Peyer's patch (tissue), 4 donors: ENCODE measurements around the gene COL23A1. TPM values are rescaled to one million over a fixed set of nuclear protein-coding genes. Genes with fewer than 3 reads are reported as not detected.

Experiments
- DNase-seq, 3 donors: peaks; one replicate each; pipeline ENCODE4 v3.0.0-alpha.2; 2017 to 2019
- H3K27ac ChIP-seq, 4 donors: fragments of 200-600 bp; sonication (generic); one replicate each; pipeline ENCODE4 v1.5.1; 2016 to 2019
- H3K27me3 ChIP-seq, 2 donors: fragments of 200-600 bp; sonication (generic); one replicate each; pipeline ENCODE4 v1.5.1; 2019
- H3K36me3 ChIP-seq, 3 donors: fragments of 200-600 bp; sonication (generic); one replicate each; pipeline ENCODE4 v1.5.1; 2016 to 2019
- H3K4me1 ChIP-seq, 4 donors: fragments of 200-600 bp; sonication (generic); one replicate each; pipeline ENCODE4 v1.5.1; 2016 to 2019
- H3K4me3 ChIP-seq, 4 donors: fragments of 200-600 bp; sonication (generic); 1 replicate in 3 of 4; 2 replicates in 1 of 4; pipeline ENCODE4 v1.5.1; 2016 to 2019; ENCODE audit warnings: mild to moderate bottlenecking in 1 of 4
- H3K9me3 ChIP-seq, 4 donors: fragments of 200-600 bp; sonication (generic); one replicate each; pipeline ENCODE4 v1.5.1; 2016 to 2019; ENCODE audit warnings: mild to moderate bottlenecking in 1 of 4
- POLR2A ChIP-seq, 2 donors: fragments of 450-650 bp; IDR thresholded peaks; one replicate each; pipeline ENCODE4 v1.5.1; 2017; ENCODE audit warnings: antibody characterized with exemption in 2 of 2, mild to moderate bottlenecking in 2 of 2, moderate library complexity in 2 of 2
- total RNA-seq, 4 donors: library from RNA; depleted of rRNA; stranded (reverse); fragments of >200 nt; gene quantifications; one replicate each; pipeline ENCODE4 v1.1.0, GENCODE V29; 2016
- TF ChIP-seq, protein P1 (sequence below), 6 experiments: fragments of 450-650 bp in 4 of 6; fragments of 200-600 bp in 2 of 6; sonication (generic) in 1 of 6; IDR thresholded peaks; one replicate each; pipeline ENCODE4 v1.5.1; 2017 to 2019; ENCODE audit warnings: antibody characterized with exemption in 6 of 6, mild to moderate bottlenecking in 3 of 6, moderate library complexity in 1 of 6

The COL23A1 gene
- total RNA-seq, 4 donors from 2014 or later = 0.57 to 5.8 (median 1.2) TPM; not detected in 1

DNA sequence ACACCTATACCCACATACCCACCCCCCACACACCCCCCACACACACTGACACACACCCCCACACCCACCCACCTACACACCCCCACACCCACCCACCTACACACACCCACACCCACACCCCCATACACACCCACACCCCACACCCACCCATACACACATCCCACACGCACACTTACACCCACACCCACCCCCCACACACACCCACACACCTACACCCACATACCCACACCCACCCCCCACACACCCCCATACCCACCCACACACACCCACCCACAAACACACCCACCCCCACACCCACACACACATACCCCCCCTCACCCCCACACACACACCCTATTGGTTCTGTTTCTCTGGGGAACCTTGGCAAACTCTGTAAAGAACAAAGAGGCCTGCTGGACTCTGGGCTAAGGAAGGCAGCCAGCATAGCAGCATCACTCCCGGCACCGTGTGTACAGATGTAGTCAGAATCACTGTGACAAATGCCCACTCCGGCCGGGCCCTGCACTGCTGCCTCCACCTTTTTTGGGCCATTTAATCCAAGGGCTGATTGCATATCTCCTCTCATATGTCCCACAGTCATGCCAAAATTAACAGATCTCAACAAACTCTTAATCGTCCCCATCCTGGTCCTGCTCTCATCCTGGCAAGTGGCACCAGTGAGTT, 42.3 kb downstream of the COL23A1 start:
- no peaks in the 10 kb centered on the region for H3K27me3 ChIP-seq
- no peak for TF ChIP-seq POLR2A (IDR thresholded peaks at IDR 0.05)
- TF ChIP-seq, protein P1, sequence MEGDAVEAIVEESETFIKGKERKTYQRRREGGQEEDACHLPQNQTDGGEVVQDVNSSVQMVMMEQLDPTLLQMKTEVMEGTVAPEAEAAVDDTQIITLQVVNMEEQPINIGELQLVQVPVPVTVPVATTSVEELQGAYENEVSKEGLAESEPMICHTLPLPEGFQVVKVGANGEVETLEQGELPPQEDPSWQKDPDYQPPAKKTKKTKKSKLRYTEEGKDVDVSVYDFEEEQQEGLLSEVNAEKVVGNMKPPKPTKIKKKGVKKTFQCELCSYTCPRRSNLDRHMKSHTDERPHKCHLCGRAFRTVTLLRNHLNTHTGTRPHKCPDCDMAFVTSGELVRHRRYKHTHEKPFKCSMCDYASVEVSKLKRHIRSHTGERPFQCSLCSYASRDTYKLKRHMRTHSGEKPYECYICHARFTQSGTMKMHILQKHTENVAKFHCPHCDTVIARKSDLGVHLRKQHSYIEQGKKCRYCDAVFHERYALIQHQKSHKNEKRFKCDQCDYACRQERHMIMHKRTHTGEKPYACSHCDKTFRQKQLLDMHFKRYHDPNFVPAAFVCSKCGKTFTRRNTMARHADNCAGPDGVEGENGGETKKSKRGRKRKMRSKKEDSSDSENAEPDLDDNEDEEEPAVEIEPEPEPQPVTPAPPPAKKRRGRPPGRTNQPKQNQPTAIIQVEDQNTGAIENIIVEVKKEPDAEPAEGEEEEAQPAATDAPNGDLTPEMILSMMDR (IDR thresholded peaks at IDR 0.05) = no peak
- DNase-seq = no peak
- H3K9me3 ChIP-seq = no peaks in the 10 kb centered on the region
- no peak overlapping the region for H3K4me3 ChIP-seq
- H3K36me3 ChIP-seq = no peaks in the 10 kb centered on the region
- no peak overlapping the region for H3K27ac ChIP-seq
- H3K4me1 ChIP-seq = no peaks in the 10 kb centered on the region

DNA sequence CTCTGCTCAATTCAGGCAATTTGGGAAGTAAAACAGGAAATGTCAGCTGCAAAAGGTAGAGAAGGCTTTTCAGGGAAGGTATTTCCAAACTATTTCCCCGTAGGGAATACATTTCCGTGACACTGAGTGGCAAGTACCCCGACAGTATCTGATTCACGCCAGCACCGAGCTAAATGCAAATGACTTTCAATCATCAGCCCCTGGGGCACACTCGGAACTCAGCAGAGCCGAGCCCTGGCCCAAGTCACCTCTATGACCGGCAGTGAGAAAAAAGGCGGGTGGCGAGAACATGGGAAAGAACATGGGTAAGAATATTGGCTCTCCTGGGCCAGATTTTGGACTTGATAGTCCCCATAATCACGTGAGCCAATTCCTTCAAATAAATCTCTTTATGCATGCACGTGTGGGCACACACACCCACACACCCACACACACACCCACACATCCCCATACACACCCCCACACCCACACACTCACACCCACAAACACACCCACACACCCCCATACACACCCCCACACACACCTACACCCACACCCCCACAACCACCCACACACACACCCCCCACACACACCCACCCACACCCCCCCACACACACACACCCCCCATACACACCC, 43.0 kb downstream of the COL23A1 start:
- H3K4me1 ChIP-seq = no peaks in the 10 kb centered on the region
- H3K36me3 ChIP-seq = no peaks in the 10 kb centered on the region
- TF ChIP-seq POLR2A (IDR thresholded peaks at IDR 0.05) = no peak
- TF ChIP-seq, protein P1 (IDR thresholded peaks at IDR 0.05) = no peak
- H3K27me3 ChIP-seq = no peaks in the 10 kb centered on the region
- no peak overlapping the region for H3K4me3 ChIP-seq
- no peak for DNase-seq
- no peaks in the 10 kb centered on the region for H3K9me3 ChIP-seq
- H3K27ac ChIP-seq = no peak overlapping the region

GRCh38 chr5:178546675-178547033, 43.5 kb downstream of the COL23A1 start:
- H3K9me3 ChIP-seq = no peaks in the 10 kb centered on the region
- no peak for TF ChIP-seq POLR2A (IDR thresholded peaks at IDR 0.05)
- TF ChIP-seq, protein P1 (IDR thresholded peaks at IDR 0.05) = no peak
- DNase-seq = no peak
- H3K36me3 ChIP-seq = no peaks in the 10 kb centered on the region
- H3K4me3 ChIP-seq = no peak overlapping the region
- H3K27me3 ChIP-seq = no peaks in the 10 kb centered on the region
- no peak overlapping the region for H3K27ac ChIP-seq
- no peaks in the 10 kb centered on the region for H3K4me1 ChIP-seq

DNA sequence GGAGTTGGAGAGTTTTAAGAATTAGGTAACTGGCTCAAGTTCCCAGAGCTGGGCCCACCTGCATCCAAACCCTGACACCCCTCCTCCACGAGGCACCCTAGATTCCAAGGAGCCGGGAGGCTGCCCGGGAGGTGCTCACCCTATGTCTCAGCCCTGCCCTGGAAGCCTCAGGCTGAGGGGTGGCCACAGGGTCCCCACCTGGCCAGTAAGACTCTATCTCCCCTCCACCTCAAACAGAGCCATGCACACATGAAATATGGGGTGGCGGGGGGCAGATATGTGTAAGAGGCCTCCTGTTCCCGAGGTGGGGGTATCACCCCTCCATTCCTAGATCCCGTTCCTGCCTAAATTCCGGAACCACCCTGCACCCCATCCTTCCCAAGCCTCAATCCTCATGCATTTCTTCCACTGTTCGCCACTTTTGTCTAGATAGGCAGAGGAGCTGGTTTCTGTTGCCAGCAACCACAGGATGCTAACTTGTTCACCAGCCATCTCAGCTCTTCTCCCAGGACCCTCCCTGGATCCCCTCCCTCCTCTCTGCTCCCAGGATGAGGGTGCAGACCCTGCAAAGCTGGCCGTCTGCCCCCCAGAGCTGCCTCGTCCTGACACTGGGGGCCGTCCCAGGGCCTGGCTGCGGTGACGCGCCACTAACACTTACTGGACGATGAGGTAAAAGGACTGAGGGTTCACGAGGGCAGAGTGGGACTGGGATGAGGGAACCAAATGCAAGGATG, 44.1 kb downstream of the COL23A1 start:
- H3K4me3 ChIP-seq = no peak overlapping the region
- no peaks in the 10 kb centered on the region for H3K4me1 ChIP-seq
- no peaks in the 10 kb centered on the region for H3K27me3 ChIP-seq
- H3K27ac ChIP-seq = no peak overlapping the region
- no peaks in the 10 kb centered on the region for H3K36me3 ChIP-seq
- DNase-seq = no peak
- H3K9me3 ChIP-seq = no peaks in the 10 kb centered on the region
- TF ChIP-seq, protein P1 (IDR thresholded peaks at IDR 0.05) = no peak
- no peak for TF ChIP-seq POLR2A (IDR thresholded peaks at IDR 0.05)

- H3K9me3 ChIP-seq = no peaks in the 10 kb centered on the region
Observed at GRCh38 chr5:178545176-178545575, 45.0 kb downstream of the COL23A1 start.

More at GRCh38 chr5:178545176-178545575, 45.0 kb downstream of the COL23A1 start:
- no peak overlapping the region for H3K4me3 ChIP-seq
- H3K4me1 ChIP-seq = no peaks in the 10 kb centered on the region
- TF ChIP-seq, protein P1 (IDR thresholded peaks at IDR 0.05) = no peak
- TF ChIP-seq POLR2A (IDR thresholded peaks at IDR 0.05) = no peak
- no peak overlapping the region for H3K27ac ChIP-seq
- no peaks in the 10 kb centered on the region for H3K36me3 ChIP-seq
- DNase-seq = no peak
- H3K27me3 ChIP-seq = no peaks in the 10 kb centered on the region
